RWPE2 (cell line): ENCODE results near the gene TMEM222.

Experiments
- ATAC-seq: fragments of 200-7000 bp; cut with Tn5 transposase; 3 replicates; pipeline ENCODE4 v1.9.1; 2021; ENCODE audit warnings: low read depth
- DNase-seq: peaks from one replicate; pipeline ENCODE4 v3.0.0-alpha.2; 2020; ENCODE audit warnings: low spot score
- H3K27ac ChIP-seq: fragments of 450-650 bp; 2 replicates; pipeline ENCODE4 v1.5.1; 2017; ENCODE audit warnings: mild to moderate bottlenecking; ENCODE audit not compliant: poor library complexity, severe bottlenecking
- H3K27me3 ChIP-seq: fragments of 250-450 bp; sonication (Bioruptor Pico); 2 replicates; pipeline ENCODE4 v1.5.1; 2021; ENCODE audit warnings: mild to moderate bottlenecking, moderate library complexity; ENCODE audit not compliant: insufficient read depth, poor library complexity, severe bottlenecking
- H3K36me3 ChIP-seq: fragments of 250-450 bp; sonication (Bioruptor Pico); 2 replicates; pipeline ENCODE4 v1.5.1; 2020; ENCODE audit warnings: low read depth, mild to moderate bottlenecking, moderate library complexity
- H3K4me1 ChIP-seq: fragments of 250-450 bp; sonication (Bioruptor Pico); 2 replicates; pipeline ENCODE4 v1.5.1; 2021; ENCODE audit warnings: mild to moderate bottlenecking, moderate library complexity; ENCODE audit not compliant: insufficient read depth, poor library complexity, severe bottlenecking
- H3K4me3 ChIP-seq: fragments of 250-450 bp; sonication (Bioruptor Pico); 2 replicates; pipeline ENCODE4 v1.5.1; 2021; ENCODE audit warnings: mild to moderate bottlenecking, moderate library complexity; ENCODE audit not compliant: severe bottlenecking
- H3K9me3 ChIP-seq: fragments of 250-450 bp; sonication (Bioruptor Pico); 2 replicates; pipeline ENCODE4 v1.5.1; 2021; ENCODE audit warnings: mild to moderate bottlenecking, moderate library complexity; ENCODE audit not compliant: severe bottlenecking
- CTCF ChIP-seq: fragments of 450-650 bp; IDR thresholded peaks from one replicate; pipeline ENCODE4 v1.5.1; 2017; ENCODE audit warnings: mild to moderate bottlenecking, moderate library complexity; ENCODE audit not compliant: poor library complexity, severe bottlenecking

The TMEM222 gene

GRCh38 chr1:27380224-27380623, 58.3 kb downstream of the TMEM222 start:
- H3K27ac ChIP-seq: no peak overlapping the region
- no peaks in the 10 kb centered on the region for H3K9me3 ChIP-seq
- ATAC-seq (no peak), DNase-seq (no peak)
- H3K4me3 ChIP-seq: no peak overlapping the region
- no peaks in the 10 kb centered on the region for H3K36me3 ChIP-seq
- H3K4me1 ChIP-seq: no peaks in the 10 kb centered on the region
- no peaks in the 10 kb centered on the region for H3K27me3 ChIP-seq
- TF ChIP-seq CTCF: no peak

GRCh38 chr1:27380766-27381733, 59.1 kb downstream of the TMEM222 start:
- TF ChIP-seq CTCF: no peak
- Histone ChIP-seq H3K27me3 (no peaks in the 10 kb centered on the region), H3K27ac (no peak overlapping the region), H3K4me3 (no peak overlapping the region), H3K36me3 (no peaks in the 10 kb centered on the region), H3K4me1 (no peaks in the 10 kb centered on the region), H3K9me3 (no peaks in the 10 kb centered on the region)
- ATAC-seq: no peak
- DNase-seq: no peak

GRCh38 chr1:27381969-27382762, 60.2 kb downstream of the TMEM222 start:
- no peak for DNase-seq
- no peak overlapping the region for H3K4me3 ChIP-seq
- no peaks in the 10 kb centered on the region for H3K27me3 ChIP-seq
- no peaks in the 10 kb centered on the region for H3K36me3 ChIP-seq
- no peaks in the 10 kb centered on the region for H3K9me3 ChIP-seq
- H3K27ac ChIP-seq: no peak overlapping the region
- ATAC-seq: no peak
- TF ChIP-seq CTCF: no peak
- no peaks in the 10 kb centered on the region for H3K4me1 ChIP-seq

- Histone ChIP-seq H3K27ac (no peak within 1 kb of the TSS), H3K27me3 (no peaks in the 10 kb centered on the region), H3K36me3 (no peaks in the 10 kb centered on the region), H3K4me3 (peak within 1 kb of the TSS; percentile 34), H3K4me1 (no peaks in the 10 kb centered on the region), H3K9me3 (no peaks in the 10 kb centered on the region)
- peak; percentile 88 for ATAC-seq
- no peak for DNase-seq
- TF ChIP-seq CTCF: no peak
Observed at GRCh38 chr1:27383039-27383605, 61.2 kb downstream of the TMEM222 start, which contains the start of gene CD164L2. Gene CD164L2 (minus strand): TSS chr1:27383333. CDS start chr1:27383239, 94 bp downstream.
